ENCODE measurements around the gene RPAP3.

DNA sequence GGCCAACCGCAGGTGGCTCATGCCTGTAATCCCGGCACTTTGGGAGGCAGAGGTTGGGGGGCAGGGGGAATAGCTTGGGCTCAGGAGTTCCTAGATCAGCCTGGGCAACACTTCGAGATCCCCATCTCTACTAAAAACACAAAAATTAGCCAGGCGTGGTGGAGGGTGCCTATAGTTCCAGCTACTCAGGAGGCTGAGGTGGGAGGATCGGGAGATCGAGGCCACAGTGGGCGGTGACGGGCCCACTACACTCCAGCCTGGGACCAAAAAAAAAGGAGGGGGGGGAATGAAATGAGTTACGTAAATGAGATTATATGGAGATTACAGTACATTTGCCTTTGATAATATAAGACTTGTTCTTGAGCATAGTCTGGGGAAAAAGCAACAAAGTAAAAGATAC is 1.1 kb downstream of the RPAP3 start:
- TF ChIP-seq POLR2A (IDR thresholded peaks at IDR 0.05; ENCODE audit: low read length) (no peak), GATA1 (IDR thresholded peaks at IDR 0.05; ENCODE audit: low read depth, low read length) (no peak)

Measured in erythroblast (primary cell).